Bronchial epithelial cell (primary cell): ENCODE data around the gene PSMA6. TPM values are rescaled to one million over a fixed set of nuclear protein-coding genes. Genes with fewer than 3 reads are reported as not detected.
"Not testable (repeated sequence)": the region's sequence is repeated elsewhere in the genome, so short reads cannot be mapped to it uniquely, and the experiment has no call there.

ENCODE experiments used
- DNase-seq: peaks from one replicate; pipeline ENCODE4 v3.0.0-alpha.2; 2010; ENCODE audit warnings: low read depth
- FAIRE-seq: peaks from 2 replicates; lab custom pipeline; 2011; peaks lifted over from hg19 to GRCh38; lab: Jason Lieb, UNC
- H3K27me3 ChIP-seq: 2 replicates; pipeline ENCODE4 v1.5.1; 2011; ENCODE audit warnings: low read length; ENCODE audit not compliant: control insufficient read depth, insufficient read depth
- H3K36me3 ChIP-seq: 2 replicates; pipeline ENCODE4 v1.5.1; 2011; ENCODE audit warnings: low read length; ENCODE audit not compliant: control insufficient read depth, insufficient read depth
- H3K4me3 ChIP-seq: 2 replicates; pipeline ENCODE4 v1.5.1; 2011; ENCODE audit warnings: mild to moderate bottlenecking, low read depth, low read length, control low read depth
- CTCF ChIP-seq: IDR thresholded peaks from 2 replicates; pipeline ENCODE4 v1.5.1; 2011; ENCODE audit warnings: mild to moderate bottlenecking, moderate library complexity, low read length, control low read depth, inconsistent platforms; ENCODE audit not compliant: insufficient read depth, severe bottlenecking
- total RNA-seq: library from RNA; depleted of rRNA; stranded (reverse); fragments of >200 nt; gene quantifications from 2 replicates; pipeline ENCODE4 v1.2.1, GENCODE V29; 2014

The PSMA6 gene
- total RNA-seq, 1 donor from 2014 or later = 222 TPM

DNA sequence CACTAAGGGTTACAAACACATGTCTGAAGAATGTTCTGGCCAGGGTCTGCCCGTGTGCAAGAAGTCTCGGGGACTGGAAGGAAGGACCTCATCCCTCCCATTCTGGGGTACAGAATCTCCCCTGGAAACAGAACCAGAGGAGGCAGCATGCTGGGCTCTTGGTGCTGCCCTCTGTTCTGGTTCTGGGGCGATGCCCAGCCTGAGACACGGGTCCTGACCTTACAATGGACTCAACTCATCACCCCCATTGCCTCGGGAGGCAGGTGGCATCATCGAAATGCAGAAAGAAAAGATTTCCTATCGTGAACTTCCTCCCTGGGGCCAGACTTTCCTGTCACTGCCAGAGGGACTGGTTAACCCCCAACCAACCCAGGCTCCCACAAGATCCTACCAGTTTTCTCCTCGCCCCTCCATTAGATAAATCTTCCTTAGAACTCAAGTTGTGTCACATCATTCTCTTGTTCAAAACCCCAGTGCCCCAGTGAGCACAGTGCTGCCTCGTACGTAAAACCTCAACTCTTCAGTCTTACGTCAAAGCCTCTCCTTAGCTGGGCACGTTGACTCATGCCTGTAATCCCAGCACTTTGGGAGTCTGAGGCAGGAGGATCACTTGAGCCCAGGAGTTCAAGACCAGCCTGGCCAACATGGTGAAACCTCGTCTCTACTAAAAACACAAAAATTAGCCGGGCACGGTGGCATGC lies 52.1 kb downstream of the PSMA6 start:
- TF ChIP-seq CTCF = no peak
- no peak for DNase-seq
- no peaks in the 10 kb centered on the region for H3K27me3 ChIP-seq
- FAIRE-seq = no peak
- H3K4me3 ChIP-seq = no peak overlapping the region
- H3K36me3 ChIP-seq = no peaks in the 10 kb centered on the region

- no peak for TF ChIP-seq CTCF
- Histone ChIP-seq H3K27me3 (no peaks in the 10 kb centered on the region), H3K36me3 (no peaks in the 10 kb centered on the region), H3K4me3 (no peak overlapping the region)
- DNase-seq (no peak), FAIRE-seq (no peak)
Measured at GRCh38 chr14:35346738-35347322, 54.6 kb downstream of the PSMA6 start.

GRCh38 chr14:35347323-35348043 lies 55.3 kb downstream of the PSMA6 start:
- Histone ChIP-seq H3K4me3 (no peak overlapping the region), H3K36me3 (no peaks in the 10 kb centered on the region), H3K27me3 (peaks cover 1% of the 10 kb centered on the region)
- TF ChIP-seq CTCF = no peak
- no peak for DNase-seq
- no peak for FAIRE-seq

DNA sequence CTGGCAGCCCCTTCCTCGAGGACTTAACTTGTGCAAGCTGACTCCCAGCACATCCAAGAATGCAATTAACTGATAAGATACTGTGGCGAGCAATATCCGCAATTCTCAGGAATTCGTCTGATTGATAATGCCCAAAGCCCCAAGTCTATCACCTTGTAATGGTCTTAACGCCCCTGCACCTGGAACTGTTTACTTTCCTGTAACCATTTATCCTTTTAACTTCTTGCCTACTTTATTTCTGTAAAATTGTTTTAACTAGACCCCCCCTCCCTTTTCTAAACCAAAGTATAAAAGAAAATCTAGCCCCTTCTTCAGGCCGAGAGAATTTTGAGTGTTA lies 55.8 kb downstream of the PSMA6 start:
- H3K36me3 ChIP-seq, FAIRE-seq, DNase-seq, H3K27me3 ChIP-seq, H3K4me3 ChIP-seq: not testable (repeated sequence)

- TF ChIP-seq CTCF = no peak
- peaks cover 1% of the 10 kb centered on the region for H3K27me3 ChIP-seq
- no peak for FAIRE-seq
- H3K36me3 ChIP-seq = no peaks in the 10 kb centered on the region
- DNase-seq = no peak
- H3K4me3 ChIP-seq = no peak overlapping the region
Measured at GRCh38 chr14:35349496-35350365, 57.5 kb downstream of the PSMA6 start.
